LNCAP (cell line): ENCODE data around the gene OR2G2.

Source experiments
- TF ChIP-seq, protein P1 (sequence below): fragments of 450-650 bp; IDR thresholded peaks from 2 replicates; pipeline ENCODE4 v1.5.1; 2017; ENCODE audit warnings: mild to moderate bottlenecking

Gene OR2G2

DNA sequence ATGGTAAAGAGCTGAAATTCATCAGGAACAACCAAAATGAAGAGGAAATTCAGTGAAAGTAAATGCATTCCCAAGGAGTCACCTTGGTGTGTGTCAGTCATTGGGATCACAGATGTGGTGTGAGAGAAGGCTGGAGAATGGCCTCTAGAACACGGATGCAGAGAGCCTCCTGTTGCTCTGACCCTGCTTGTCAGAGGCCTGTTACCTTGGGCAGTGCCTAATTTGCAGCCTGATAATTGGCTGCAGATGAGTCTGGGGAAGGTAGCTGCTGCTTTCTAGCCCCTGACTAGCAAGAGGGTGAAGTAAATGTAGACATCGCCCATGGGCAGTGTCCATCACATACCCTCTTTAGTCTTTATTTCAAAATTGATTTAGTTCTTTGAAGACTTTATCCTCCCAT lies 35.9 kb upstream of the OR2G2 start:
- TF ChIP-seq, protein P1, sequence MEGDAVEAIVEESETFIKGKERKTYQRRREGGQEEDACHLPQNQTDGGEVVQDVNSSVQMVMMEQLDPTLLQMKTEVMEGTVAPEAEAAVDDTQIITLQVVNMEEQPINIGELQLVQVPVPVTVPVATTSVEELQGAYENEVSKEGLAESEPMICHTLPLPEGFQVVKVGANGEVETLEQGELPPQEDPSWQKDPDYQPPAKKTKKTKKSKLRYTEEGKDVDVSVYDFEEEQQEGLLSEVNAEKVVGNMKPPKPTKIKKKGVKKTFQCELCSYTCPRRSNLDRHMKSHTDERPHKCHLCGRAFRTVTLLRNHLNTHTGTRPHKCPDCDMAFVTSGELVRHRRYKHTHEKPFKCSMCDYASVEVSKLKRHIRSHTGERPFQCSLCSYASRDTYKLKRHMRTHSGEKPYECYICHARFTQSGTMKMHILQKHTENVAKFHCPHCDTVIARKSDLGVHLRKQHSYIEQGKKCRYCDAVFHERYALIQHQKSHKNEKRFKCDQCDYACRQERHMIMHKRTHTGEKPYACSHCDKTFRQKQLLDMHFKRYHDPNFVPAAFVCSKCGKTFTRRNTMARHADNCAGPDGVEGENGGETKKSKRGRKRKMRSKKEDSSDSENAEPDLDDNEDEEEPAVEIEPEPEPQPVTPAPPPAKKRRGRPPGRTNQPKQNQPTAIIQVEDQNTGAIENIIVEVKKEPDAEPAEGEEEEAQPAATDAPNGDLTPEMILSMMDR = no peak

DNA sequence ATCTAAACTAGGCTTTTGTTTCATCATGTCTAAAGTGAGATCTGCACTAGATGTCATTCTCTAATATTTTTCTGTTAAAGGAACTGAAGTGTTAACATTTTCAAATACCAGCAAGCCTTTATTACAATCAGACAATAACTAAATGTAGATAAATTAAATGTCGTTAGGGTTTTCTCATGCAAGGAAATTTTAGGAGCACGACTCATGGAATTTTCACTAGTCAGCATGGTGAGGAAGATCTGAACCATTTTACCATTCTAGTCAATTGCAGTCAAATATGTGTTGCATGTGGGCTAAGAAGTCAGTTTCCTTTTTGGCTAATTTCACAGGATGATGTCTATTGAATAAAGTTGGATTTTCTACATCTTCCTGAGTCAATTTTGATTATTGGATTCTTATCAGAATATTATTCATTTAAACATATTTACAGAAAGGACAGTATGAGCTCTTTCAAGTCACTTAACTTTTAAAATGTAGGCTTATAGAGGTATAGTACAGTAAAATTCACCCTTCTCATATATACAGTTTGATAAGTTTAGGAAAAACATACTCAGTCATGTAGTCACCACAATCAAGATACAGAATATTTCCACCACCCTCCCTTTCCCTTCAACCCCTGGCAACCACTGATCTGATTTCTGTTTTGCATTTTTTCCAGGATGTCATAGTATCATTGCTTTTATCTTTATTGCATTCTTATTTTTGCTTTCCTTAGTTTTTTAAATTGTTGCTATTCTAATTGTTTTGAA lies 30.1 kb upstream of the OR2G2 start:
- TF ChIP-seq, protein P1 = no peak

DNA sequence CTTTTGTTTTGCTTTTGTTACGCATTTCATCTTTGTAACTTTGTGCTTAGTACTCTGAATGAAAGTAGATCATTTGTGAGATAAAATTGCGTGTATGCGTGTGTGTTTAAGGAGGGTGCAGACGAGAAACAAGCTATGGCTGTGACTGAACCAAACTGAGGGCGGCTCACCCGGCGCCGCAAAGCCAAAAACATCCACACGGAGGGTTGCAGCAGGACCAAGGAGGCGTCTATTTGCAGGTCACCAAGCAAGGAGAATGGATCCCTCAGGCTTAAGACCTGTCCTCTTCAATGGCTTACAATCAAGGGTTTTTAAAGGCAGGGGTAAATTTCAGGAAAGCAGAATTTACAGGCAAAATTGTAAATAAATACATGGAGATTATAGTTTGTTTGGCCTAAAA lies 26.4 kb upstream of the OR2G2 start:
- TF ChIP-seq, protein P1 = no peak

DNA sequence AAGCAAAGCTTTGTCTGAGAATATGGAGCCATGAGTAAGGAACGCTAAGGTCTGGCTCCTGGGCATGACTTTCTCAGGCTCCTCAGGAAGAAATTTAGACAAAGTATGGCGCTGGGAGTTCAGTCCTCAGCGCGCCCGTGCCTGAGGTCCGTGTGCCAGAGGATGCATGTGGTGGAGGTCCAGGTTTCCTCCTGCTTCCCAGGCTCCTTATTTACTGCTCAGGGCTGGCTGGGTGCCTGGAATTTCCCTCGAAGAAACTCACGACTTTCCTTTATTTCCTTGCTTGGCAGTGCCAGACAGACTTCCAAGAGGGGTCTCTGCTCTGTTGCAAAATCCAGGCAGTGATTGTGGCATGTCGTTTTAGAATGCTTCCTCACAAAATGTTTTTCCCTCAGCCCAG lies 26.0 kb upstream of the OR2G2 start:
- TF ChIP-seq, protein P1 = no peak

DNA sequence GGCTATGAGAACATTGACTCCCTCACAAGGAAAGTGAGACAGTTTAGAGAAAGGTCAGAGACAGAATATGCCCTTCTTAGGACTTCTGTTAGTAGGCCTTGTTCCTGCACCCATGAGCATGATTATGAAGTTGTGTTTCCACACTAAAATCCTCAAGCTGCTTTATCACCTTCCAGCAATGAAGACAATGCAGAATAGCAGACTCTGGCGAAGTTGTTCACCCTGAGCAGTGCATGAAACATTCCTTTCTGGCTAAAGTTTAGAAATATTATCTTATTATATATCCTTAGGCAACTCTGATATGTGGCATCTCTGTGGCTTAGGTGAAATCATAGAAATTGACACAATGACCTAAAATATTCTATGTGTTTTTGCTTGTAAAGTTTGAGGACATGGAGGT lies 13.9 kb upstream of the OR2G2 start:
- TF ChIP-seq, protein P1 = no peak

DNA sequence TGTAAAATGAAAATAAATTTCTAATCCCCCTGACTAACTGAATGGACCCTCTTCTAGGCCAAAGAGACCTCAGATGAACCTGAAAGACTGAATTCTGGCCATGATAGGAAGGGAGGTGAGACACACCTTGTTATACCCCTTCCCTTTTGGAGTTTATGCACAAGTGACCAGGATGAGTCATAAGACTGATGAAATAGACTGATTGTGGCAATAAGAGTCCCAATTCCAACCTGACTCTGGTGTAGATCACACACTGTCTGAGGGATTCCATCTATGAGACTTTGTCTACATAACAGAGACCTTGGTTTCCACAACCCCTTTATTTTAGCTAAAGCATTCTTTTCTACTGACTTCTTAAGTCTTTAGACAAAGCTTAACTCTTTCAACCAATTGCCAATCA lies 13.5 kb upstream of the OR2G2 start:
- TF ChIP-seq, protein P1 = no peak

DNA sequence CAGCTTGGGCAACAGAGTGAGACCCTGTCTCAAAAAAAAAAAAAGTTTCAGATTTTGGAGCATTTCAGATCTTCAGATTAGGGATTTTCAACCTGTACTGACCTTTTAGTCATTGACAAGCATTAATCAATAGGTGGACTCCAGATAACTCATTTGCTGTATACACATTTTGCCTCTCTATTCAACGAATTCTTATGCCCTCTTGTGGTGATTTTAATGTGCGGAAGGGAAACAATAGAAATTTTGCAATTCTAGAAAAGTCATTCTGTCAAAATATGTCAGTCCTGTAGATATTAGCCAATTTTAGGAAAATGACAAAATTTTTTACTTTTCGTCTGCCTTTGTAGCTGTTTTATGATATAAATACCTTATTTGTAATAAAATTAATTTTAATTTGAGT lies 11.6 kb upstream of the OR2G2 start:
- TF ChIP-seq, protein P1 = peak; percentile 66
